Measurements from ENCODE around the gene THUMPD1. TPM values are rescaled to one million over a fixed set of nuclear protein-coding genes. Genes with fewer than 3 reads are reported as not detected.

THUMPD1 gene
- total and polyA plus RNA-seq, 12 donors, result 7.5 to 20.9 (median 18.7) TPM

GRCh38 chr16:20747030-20747816 lies 5.6 kb upstream of the THUMPD1 start:
- H3K27me3 ChIP-seq, result no peaks in the 10 kb centered on the region
- peaks cover 0 to 22% (median 6%) of the 10 kb centered on the region in 11 donors for H3K9me3 ChIP-seq
- H3K4me1 ChIP-seq, result peaks cover 0 to 13% (median 0%) of the 10 kb centered on the region in 9 donors
- no peak overlapping the region for H3K4me3 ChIP-seq
- H3K27ac ChIP-seq, result peak overlapping the region in 1 of 10 donors; percentile 45
- DNase-seq, result no peak
- H3K36me3 ChIP-seq, result no peaks in the 10 kb centered on the region
- TF ChIP-seq CTCF (IDR thresholded peaks at IDR 0.05), result no peak
- intact Hi-C loops (cut with DNase I), result no loop called here
- ATAC-seq, result no peak
- 76 to 79% methylated on average over 4 of the region's 4 CpGs for WGBS, 2 donors

- Histone ChIP-seq H3K4me1 (peaks cover 0 to 18% (median 0%) of the 10 kb centered on the region in 9 donors), H3K36me3 (no peaks in the 10 kb centered on the region), H3K4me3 (no peak overlapping the region), H3K27me3 (no peaks in the 10 kb centered on the region), H3K9me3 (peaks cover 0 to 22% (median 6%) of the 10 kb centered on the region in 11 donors), H3K27ac (peak overlapping the region in 1 of 10 donors; percentile 45)
- DNase-seq (no peak), ATAC-seq (no peak)
- no peak for TF ChIP-seq CTCF (IDR thresholded peaks at IDR 0.05)
- intact Hi-C loops (cut with DNase I), result no loop called here
- WGBS, 2 donors, result 95 to 96% methylated on average over 3 of the region's 3 CpGs
These were observed 4.8 kb upstream of the THUMPD1 start for GRCh38 chr16:20746461-20746860.

GRCh38 chr16:20744922-20745440 lies 3.4 kb upstream of the THUMPD1 start:
- intact Hi-C loops (cut with DNase I), result no loop called here

GRCh38 chr16:20743591-20743990 lies 2.0 kb upstream of the THUMPD1 start:
- peaks cover 0 to 14% (median 3%) of the 10 kb centered on the region in 9 donors for H3K36me3 ChIP-seq
- intact Hi-C loops (cut with DNase I), result no loop called here
- DNase-seq, result no peak
- peaks cover 4 to 39% (median 23%) of the 10 kb centered on the region in 9 donors for H3K4me1 ChIP-seq
- no peak overlapping the region for H3K27ac ChIP-seq
- no peak for TF ChIP-seq CTCF (IDR thresholded peaks at IDR 0.05)
- no peak overlapping the region for H3K4me3 ChIP-seq
- H3K9me3 ChIP-seq, result peaks cover 0 to 22% (median 6%) of the 10 kb centered on the region in 11 donors
- ATAC-seq, result no peak
- no peaks in the 10 kb centered on the region for H3K27me3 ChIP-seq

More at GRCh38 chr16:20744922-20745440, 3.4 kb upstream of the THUMPD1 start:
- no peak for ATAC-seq
- H3K36me3 ChIP-seq, result peaks cover 0 to under 1% (median 0%) of the 10 kb centered on the region in 9 donors
- TF ChIP-seq CTCF (IDR thresholded peaks at IDR 0.05), result no peak
- H3K27me3 ChIP-seq, result no peaks in the 10 kb centered on the region
- H3K27ac ChIP-seq, result peak overlapping the region in 1 of 10 donors; percentile 55
- peaks cover 0 to 22% (median 6%) of the 10 kb centered on the region in 11 donors for H3K9me3 ChIP-seq
- no peak for DNase-seq
- H3K4me3 ChIP-seq, result no peak overlapping the region
- WGBS, 2 donors, result 41% methylated on average over 7 of the region's 7 CpGs
- H3K4me1 ChIP-seq, result peaks cover 3 to 26% (median 10%) of the 10 kb centered on the region in 9 donors

Data from heart right ventricle (tissue), 16 donors.